ENCODE results near the gene HERPUD2. TPM values are rescaled to one million over a fixed set of nuclear protein-coding genes. Genes with fewer than 3 reads are reported as not detected.
A peak's percentile ranks its signal among the peaks of the same experiment; 100 is the strongest.

HERPUD2 gene
- total RNA-seq, 1 donor from 2014 or later, result 31.5 TPM

- no peaks in the 10 kb centered on the region for H3K36me3 Mint-ChIP-seq (ENCODE audit: low read depth)
- H3K27ac Mint-ChIP-seq, result peak overlapping the region; percentile 41
- peak; percentile 56 for ATAC-seq (ENCODE audit: low read depth)
- DNase-seq, result no peak
- CTCF ChIA-PET, result interaction anchor here (1.4 to 2.8 kb wide), 3 partner anchors 11 to 80 kb away, joined by 3 to 11 read pairs (median 6); no protein-coding TSS in a partner anchor
- H3K27me3 Mint-ChIP-seq, result no peaks in the 10 kb centered on the region
- TF ChIP-seq CTCF (IDR thresholded peaks at IDR 0.05), result no peak
- H3K4me3 Mint-ChIP-seq, result peak overlapping the region; percentile 41
- POLR2A ChIA-PET, result interaction anchor here (0.8 to 11.4 kb wide), 5 partner anchors 8 to 79 kb away, joined by 3 to 442 read pairs (median 4); partner anchors contain the start of genes HERPUD2 and SEPTIN7
- intact Hi-C loops (cut with micrococcal nuclease), result loop anchor here (1.0 to 10.0 kb wide), 3 partner anchors 8 to 433 kb away; partner anchors contain the start of genes EEPD1 and HERPUD2
- H3K4me1 Mint-ChIP-seq, result peaks cover 65% of the 10 kb centered on the region
- no peaks in the 10 kb centered on the region for H3K9me3 Mint-ChIP-seq
These were observed 27.3 kb upstream of the HERPUD2 start for GRCh38 chr7:35722054-35722849.

GRCh38 chr7:35721288-35721687 lies 26.4 kb upstream of the HERPUD2 start:
- ChIA-PET POLR2A (interaction anchor here (1.0 to 11.4 kb wide), 3 partner anchors 8 to 80 kb away, joined by 3 to 442 read pairs (median 3); partner anchors contain the start of gene SEPTIN7), CTCF (interaction anchor here (2.8 kb wide), 1 partner anchor 12 kb away, joined by 11 read pairs; no protein-coding TSS in a partner anchor)
- H3K4me3 Mint-ChIP-seq, result peak overlapping the region; percentile 50
- DNase-seq (no peak), ATAC-seq (ENCODE audit: low read depth) (no peak)
- TF ChIP-seq CTCF (IDR thresholded peaks at IDR 0.05), result no peak
- H3K27ac Mint-ChIP-seq, result peak overlapping the region; percentile 74
- peaks cover 62% of the 10 kb centered on the region for H3K4me1 Mint-ChIP-seq
- no peaks in the 10 kb centered on the region for H3K27me3 Mint-ChIP-seq
- no peaks in the 10 kb centered on the region for H3K36me3 Mint-ChIP-seq (ENCODE audit: low read depth)
- intact Hi-C loops (cut with micrococcal nuclease), result loop anchor here (10.0 kb wide), 1 partner anchor 434 kb away; the partner anchor contains the start of gene EEPD1
- H3K9me3 Mint-ChIP-seq, result no peaks in the 10 kb centered on the region

GRCh38 chr7:35720849-35721248 lies 25.9 kb upstream of the HERPUD2 start:
- no peak for TF ChIP-seq CTCF (IDR thresholded peaks at IDR 0.05)
- intact Hi-C loops (cut with micrococcal nuclease), result loop anchor here (10.0 kb wide), 1 partner anchor 434 kb away; the partner anchor contains the start of gene EEPD1
- Mint-ChIP-seq H3K4me1 (peaks cover 62% of the 10 kb centered on the region), H3K36me3 (ENCODE audit: low read depth) (no peaks in the 10 kb centered on the region), H3K27me3 (no peaks in the 10 kb centered on the region), H3K27ac (no peak overlapping the region), H3K9me3 (no peaks in the 10 kb centered on the region), H3K4me3 (no peak overlapping the region)
- ChIA-PET CTCF (interaction anchor here (1.0 kb wide), 1 partner anchor 186 kb away, joined by 3 read pairs; no protein-coding TSS in a partner anchor), POLR2A (interaction anchor here (1.0 to 11.4 kb wide), 3 partner anchors 8 to 80 kb away, joined by 3 to 442 read pairs (median 3); partner anchors contain the start of gene SEPTIN7)
- DNase-seq (no peak), ATAC-seq (ENCODE audit: low read depth) (no peak)

GRCh38 chr7:35720032-35720431 lies 25.1 kb upstream of the HERPUD2 start:
- H3K4me3 Mint-ChIP-seq, result no peak overlapping the region
- ATAC-seq (ENCODE audit: low read depth) (no peak), DNase-seq (no peak)
- no peaks in the 10 kb centered on the region for H3K27me3 Mint-ChIP-seq
- H3K36me3 Mint-ChIP-seq (ENCODE audit: low read depth), result no peaks in the 10 kb centered on the region
- peaks cover 60% of the 10 kb centered on the region for H3K4me1 Mint-ChIP-seq
- intact Hi-C loops (cut with micrococcal nuclease), result loop anchor here (10.0 kb wide), 1 partner anchor 435 kb away; the partner anchor contains the start of gene EEPD1
- POLR2A ChIA-PET, result interaction anchor here (1.1 kb wide), 1 partner anchor 81 kb away, joined by 4 read pairs; the partner anchor contains the start of gene SEPTIN7
- no peaks in the 10 kb centered on the region for H3K9me3 Mint-ChIP-seq
- CTCF ChIA-PET, result interaction anchor here (1.0 kb wide), 1 partner anchor 187 kb away, joined by 3 read pairs; no protein-coding TSS in a partner anchor
- TF ChIP-seq CTCF (IDR thresholded peaks at IDR 0.05), result no peak
- H3K27ac Mint-ChIP-seq, result peak overlapping the region; percentile 21

GRCh38 chr7:35718047-35718446 lies 23.1 kb upstream of the HERPUD2 start:
- no peaks in the 10 kb centered on the region for H3K9me3 Mint-ChIP-seq
- intact Hi-C loops (cut with micrococcal nuclease), result no loop called here
- DNase-seq, result no peak
- H3K27ac Mint-ChIP-seq, result no peak overlapping the region
- H3K36me3 Mint-ChIP-seq (ENCODE audit: low read depth), result no peaks in the 10 kb centered on the region
- H3K27me3 Mint-ChIP-seq, result no peaks in the 10 kb centered on the region
- CTCF ChIA-PET, result interaction anchor here (1.2 to 1.7 kb wide), 2 partner anchors 10 to 17 kb away, joined by 3 read pairs; no protein-coding TSS in a partner anchor
- H3K4me1 Mint-ChIP-seq, result peaks cover 51% of the 10 kb centered on the region
- POLR2A ChIA-PET, result no interaction called here
- no peak for TF ChIP-seq CTCF (IDR thresholded peaks at IDR 0.05)
- H3K4me3 Mint-ChIP-seq, result no peak overlapping the region
- ATAC-seq (ENCODE audit: low read depth), result no peak
